H9 (cell line): Measurements from ENCODE around the gene TNPO1. TPM values are rescaled to one million over a fixed set of nuclear protein-coding genes. Genes with fewer than 3 reads are reported as not detected.

Source experiments
- DNase-seq: peaks from one replicate; pipeline ENCODE4 v3.0.0-alpha.2; 2017
- H2AFZ ChIP-seq: one replicate; pipeline ENCODE4 v1.6.1; 2013; ENCODE audit warnings: mild to moderate bottlenecking, low read length, control low read depth, moderate library complexity
- H2AK5ac ChIP-seq: 2 replicates; pipeline ENCODE4 v1.6.1; 2013; ENCODE audit warnings: low read length, control low read depth, mixed read lengths; ENCODE audit not compliant: insufficient read length
- H2BK120ac ChIP-seq: one replicate; pipeline ENCODE4 v1.6.1; 2013; ENCODE audit warnings: low read depth, mild to moderate bottlenecking, low read length, control low read depth, inconsistent platforms; ENCODE audit not compliant: poor library complexity, severe bottlenecking
- H2BK12ac ChIP-seq: 2 replicates; pipeline ENCODE4 v1.6.1; 2013; ENCODE audit warnings: low read length, control low read depth, mixed read lengths, low read depth; ENCODE audit not compliant: insufficient read length
- H2BK15ac ChIP-seq: 2 replicates; pipeline ENCODE4 v1.6.1; 2013; ENCODE audit warnings: low read depth, low read length, control low read depth
- H2BK20ac ChIP-seq: one replicate; pipeline ENCODE4 v1.6.1; 2013; ENCODE audit warnings: low read depth, mild to moderate bottlenecking, low read length, control low read depth, inconsistent platforms; ENCODE audit not compliant: poor library complexity, severe bottlenecking
- H2BK5ac ChIP-seq: 2 replicates; pipeline ENCODE4 v1.6.1; 2013; ENCODE audit warnings: low read length, control low read depth, mixed read lengths; ENCODE audit not compliant: insufficient read length
- H3K14ac ChIP-seq: 2 replicates; pipeline ENCODE4 v1.6.1; 2013; ENCODE audit warnings: low read length, control low read depth; ENCODE audit not compliant: insufficient read depth
- H3K18ac ChIP-seq: 2 replicates; pipeline ENCODE4 v1.6.1; 2013; ENCODE audit warnings: low read depth, mild to moderate bottlenecking, mixed read lengths, low read length, control low read depth; ENCODE audit not compliant: insufficient read length
- H3K23ac ChIP-seq: 2 replicates; pipeline ENCODE4 v1.6.1; 2013; ENCODE audit warnings: low read length, control low read depth, mixed read lengths, low read depth; ENCODE audit not compliant: insufficient read length
- H3K23me2 ChIP-seq: 2 replicates; pipeline ENCODE4 v1.6.1; 2013; ENCODE audit warnings: low read depth, mild to moderate bottlenecking, mixed read lengths, low read length, control low read depth; ENCODE audit not compliant: insufficient read length, poor library complexity, severe bottlenecking
- H3K27ac ChIP-seq: 2 replicates; pipeline ENCODE4 v1.5.1; 2013; ENCODE audit warnings: low read length, control low read depth, mixed read lengths, low read depth; ENCODE audit not compliant: insufficient read length
- H3K27me3 ChIP-seq: 2 replicates; pipeline ENCODE4 v1.6.1; 2013; ENCODE audit warnings: low read length, control low read depth, inconsistent platforms; ENCODE audit not compliant: insufficient read depth
- H3K4ac ChIP-seq: 2 replicates; pipeline ENCODE4 v1.6.1; 2013; ENCODE audit warnings: low read depth, mild to moderate bottlenecking, control low read depth, inconsistent platforms, low read length, moderate library complexity
- H3K4me1 ChIP-seq: 2 replicates; pipeline ENCODE4 v1.6.1; 2013; ENCODE audit warnings: low read length, control low read depth, inconsistent platforms; ENCODE audit not compliant: insufficient read depth
- H3K4me2 ChIP-seq: 2 replicates; pipeline ENCODE4 v1.6.1; 2013; ENCODE audit warnings: low read length, control low read depth, mixed read lengths; ENCODE audit not compliant: insufficient read length, insufficient read depth
- H3K56ac ChIP-seq: 2 replicates; pipeline ENCODE4 v1.6.1; 2013; ENCODE audit warnings: low read depth, mild to moderate bottlenecking, mixed read lengths, low read length, control low read depth; ENCODE audit not compliant: insufficient read length
- H3K79me1 ChIP-seq: 2 replicates; pipeline ENCODE4 v1.6.1; 2013; ENCODE audit warnings: low read depth, mild to moderate bottlenecking, moderate library complexity, low read length, control low read depth, inconsistent platforms; ENCODE audit not compliant: insufficient read depth, poor library complexity, severe bottlenecking
- H3K79me2 ChIP-seq: 2 replicates; pipeline ENCODE4 v1.6.1; 2013; ENCODE audit warnings: low read length, control low read depth, inconsistent platforms; ENCODE audit not compliant: insufficient read depth
- H3K9ac ChIP-seq: 2 replicates; pipeline ENCODE4 v1.6.1; 2013; ENCODE audit warnings: low read length, control low read depth, mixed read lengths; ENCODE audit not compliant: insufficient read length; ENCODE audit errors: extremely low read depth
- H3K9me3 ChIP-seq: one replicate; pipeline ENCODE4 v1.6.1; 2013; ENCODE audit warnings: low read depth, low read length, inconsistent platforms; ENCODE audit not compliant: control insufficient read depth
- H3T11ph ChIP-seq: one replicate; pipeline ENCODE4 v1.6.1; 2013; ENCODE audit warnings: mild to moderate bottlenecking, low read length, control low read depth, inconsistent platforms
- H4K20me1 ChIP-seq: one replicate; pipeline ENCODE4 v1.6.1; 2013; ENCODE audit not compliant: control insufficient read depth, insufficient read length, insufficient read depth
- H4K5ac ChIP-seq: 2 replicates; pipeline ENCODE4 v1.6.1; 2013; ENCODE audit warnings: low read depth, mild to moderate bottlenecking, mixed read lengths, low read length, control low read depth; ENCODE audit not compliant: insufficient read length
- H4K8ac ChIP-seq: replicated peaks from 2 replicates; pipeline ENCODE4 v1.6.1; 2013; ENCODE audit warnings: low read length, control low read depth, mixed read lengths, low read depth; ENCODE audit not compliant: insufficient read length
- H4K91ac ChIP-seq: 2 replicates; pipeline ENCODE4 v1.6.1; 2013; ENCODE audit warnings: low read depth, mild to moderate bottlenecking, moderate library complexity, mixed read lengths, low read length, control low read depth; ENCODE audit not compliant: insufficient read length
- H3K27ac Mint-ChIP-seq, 3 experiments: 2 replicates in 2 of 3; 3 replicates in 1 of 3; pipeline ENCODE4 v1.8.0; 2020 to 2021; ENCODE audit warnings: mixed read lengths in 3 of 3, mild to moderate bottlenecking in 1 of 3, moderate library complexity in 1 of 3
- H3K27me3 Mint-ChIP-seq: 2 replicates; pipeline ENCODE4 v1.8.0; 2021; ENCODE audit warnings: low read depth, mild to moderate bottlenecking, moderate library complexity, mixed read lengths
- H3K36me3 Mint-ChIP-seq, 3 experiments: 2 replicates in 2 of 3; 3 replicates in 1 of 3; pipeline ENCODE4 v1.8.0; 2020 to 2021; ENCODE audit warnings: low read depth in 3 of 3, mixed read lengths in 3 of 3; ENCODE audit not compliant: insufficient read depth in 1 of 3
- H3K4me1 Mint-ChIP-seq, 2 experiments: 2 replicates each; pipeline ENCODE4 v1.8.0; 2020; ENCODE audit warnings: mixed read lengths in 2 of 2
- H3K4me3 Mint-ChIP-seq, 2 experiments: 2 replicates in 1 of 2; 3 replicates in 1 of 2; pipeline ENCODE4 v1.8.0; 2020 to 2021; ENCODE audit warnings: mild to moderate bottlenecking in 2 of 2, mixed read lengths in 2 of 2, moderate library complexity in 1 of 2
- H3K9me3 Mint-ChIP-seq, 2 experiments: 2 replicates in 1 of 2; 3 replicates in 1 of 2; pipeline ENCODE4 v1.8.0; 2020; ENCODE audit warnings: mild to moderate bottlenecking in 2 of 2, mixed read lengths in 2 of 2, moderate library complexity in 1 of 2
- WGBS: extraction: QIAGEN DNeasy Blood & Tissue Kit; methylation state at CpG from one replicate; pipeline ENCODE4 v1.1.7; 2013; ENCODE audit warnings: missing lambda C conversion rate, low lambda C conversion rate, mixed read lengths; ENCODE audit not compliant: insufficient read length; ENCODE audit errors: extremely low coverage; 5-methylcytosine and 5-hydroxymethylcytosine counted together
- total RNA-seq: library from RNA; stranded (reverse); gene quantifications from 2 replicates; pipeline ENCODE4 v1.2.1, GENCODE V29; 2021
- TF ChIP-seq, protein P1 (sequence below): fragments of 200-600 bp; sonication (generic); conservative IDR thresholded peaks from 3 replicates; pipeline ENCODE4 v1.8.0; 2021; ENCODE audit warnings: antibody characterized with exemption, mild to moderate bottlenecking

Gene TNPO1
- total RNA-seq, 1 experiment from 2014 or later, result 164 TPM

DNA sequence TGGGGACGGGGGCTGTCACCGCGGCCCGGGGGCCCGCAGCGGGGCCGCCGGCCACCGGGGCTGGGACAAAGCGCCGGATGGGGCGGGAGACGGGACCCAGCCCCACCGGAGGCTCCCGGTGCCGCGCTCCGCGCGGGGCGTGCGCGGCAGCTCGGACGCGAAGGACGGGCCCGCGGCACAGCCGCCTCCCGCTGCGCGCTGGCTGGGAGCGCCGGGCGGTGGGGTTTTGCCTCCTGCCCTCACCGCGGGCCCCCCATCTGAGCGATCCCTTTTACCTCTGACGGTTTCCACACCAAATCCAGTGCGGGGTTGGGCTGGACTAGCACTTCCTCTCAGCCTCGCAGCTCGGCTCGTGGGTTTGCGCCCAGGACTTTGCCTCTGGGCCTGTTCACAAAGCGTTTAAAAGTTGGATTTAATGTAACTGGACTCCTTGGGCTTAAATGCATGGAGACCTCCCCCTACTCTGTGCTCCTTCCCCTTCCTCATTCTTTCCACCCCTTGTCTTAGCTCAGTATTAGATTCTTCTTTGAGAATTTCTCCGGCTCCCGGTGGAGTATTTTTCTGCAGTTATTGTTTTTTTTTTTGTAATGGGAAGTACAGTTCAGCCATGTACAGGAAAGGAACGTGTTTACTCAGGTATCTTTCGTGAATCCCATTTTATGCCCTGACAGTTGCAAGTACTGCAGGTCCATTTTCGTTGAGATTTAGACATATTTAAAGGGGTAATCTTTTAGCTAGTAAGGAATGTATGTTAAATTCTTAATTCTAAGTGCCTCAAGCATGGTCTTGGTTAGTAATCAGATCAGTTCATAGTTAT lies 140.1 kb downstream of the TNPO1 start:
- Histone ChIP-seq H2BK20ac (no peak overlapping the region), H3T11ph (no peak overlapping the region), H4K91ac (no peak overlapping the region), H4K20me1 (no peaks in the 10 kb centered on the region), H3K9me3 (no peaks in the 10 kb centered on the region), H2BK12ac (no peak overlapping the region), H2BK120ac (no peak overlapping the region), H3K23ac (no peak overlapping the region), H2BK5ac (no peak overlapping the region), H3K56ac (no peak overlapping the region), H2BK15ac (no peak overlapping the region), H3K23me2 (peaks cover 12% of the 10 kb centered on the region), H3K4me2 (peak overlapping the region; percentile 76), H2AK5ac (no peak overlapping the region), H3K27me3 (no peaks in the 10 kb centered on the region), H4K5ac (no peak overlapping the region), H2AFZ (peak overlapping the region; percentile 59), H3K4me1 (peaks cover 5% of the 10 kb centered on the region), H3K14ac (peak overlapping the region; percentile 92; the same call in 1 of the 2 replicates), H3K18ac (no peak overlapping the region), H3K79me2 (no peaks in the 10 kb centered on the region; the same call in 1 of the 2 replicates), H3K27ac (no peak overlapping the region), H4K8ac (no peak overlapping the region), H3K79me1 (no peaks in the 10 kb centered on the region), H3K4ac (no peak overlapping the region), H3K9ac (peak overlapping the region; percentile 33)
- peak overlapping the region in 2 of 3 experiments; percentile 79 to 87; a peak in 2 of 7 replicates for H3K27ac Mint-ChIP-seq
- H3K4me1 Mint-ChIP-seq, result peaks cover 23 to 25% of the 10 kb centered on the region in 2 experiments
- peak overlapping the region; percentile 86 to 89 for H3K4me3 Mint-ChIP-seq
- no peaks in the 10 kb centered on the region for H3K36me3 Mint-ChIP-seq
- TF ChIP-seq, protein P1, sequence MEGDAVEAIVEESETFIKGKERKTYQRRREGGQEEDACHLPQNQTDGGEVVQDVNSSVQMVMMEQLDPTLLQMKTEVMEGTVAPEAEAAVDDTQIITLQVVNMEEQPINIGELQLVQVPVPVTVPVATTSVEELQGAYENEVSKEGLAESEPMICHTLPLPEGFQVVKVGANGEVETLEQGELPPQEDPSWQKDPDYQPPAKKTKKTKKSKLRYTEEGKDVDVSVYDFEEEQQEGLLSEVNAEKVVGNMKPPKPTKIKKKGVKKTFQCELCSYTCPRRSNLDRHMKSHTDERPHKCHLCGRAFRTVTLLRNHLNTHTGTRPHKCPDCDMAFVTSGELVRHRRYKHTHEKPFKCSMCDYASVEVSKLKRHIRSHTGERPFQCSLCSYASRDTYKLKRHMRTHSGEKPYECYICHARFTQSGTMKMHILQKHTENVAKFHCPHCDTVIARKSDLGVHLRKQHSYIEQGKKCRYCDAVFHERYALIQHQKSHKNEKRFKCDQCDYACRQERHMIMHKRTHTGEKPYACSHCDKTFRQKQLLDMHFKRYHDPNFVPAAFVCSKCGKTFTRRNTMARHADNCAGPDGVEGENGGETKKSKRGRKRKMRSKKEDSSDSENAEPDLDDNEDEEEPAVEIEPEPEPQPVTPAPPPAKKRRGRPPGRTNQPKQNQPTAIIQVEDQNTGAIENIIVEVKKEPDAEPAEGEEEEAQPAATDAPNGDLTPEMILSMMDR, result no peak
- no CpG with 5 or more reads among the region's 51 CpGs for WGBS
- H3K9me3 Mint-ChIP-seq, result no peaks in the 10 kb centered on the region
- H3K27me3 Mint-ChIP-seq, result no peaks in the 10 kb centered on the region; the same call in 1 of the 2 replicates
- DNase-seq, result peak; percentile 39
